Hepatocyte (in vitro differentiated cells): Measurements from ENCODE around the gene MOK.
"Not testable (repeated sequence)": the region's sequence is repeated elsewhere in the genome, so short reads cannot be mapped to it uniquely, and the experiment has no call there.

Experiments
- CTCF ChIP-seq: fragments of 200-600 bp; sonication (generic); IDR thresholded peaks from 2 replicates; pipeline ENCODE4 v1.5.1; 2016; ENCODE audit warnings: antibody characterized with exemption, mild to moderate bottlenecking; ENCODE audit not compliant: poor library complexity
- EZH2phosphoT487 ChIP-seq: fragments of 200-600 bp; sonication (generic); IDR thresholded peaks from one replicate; pipeline ENCODE4 v1.6.1; 2018; ENCODE audit warnings: antibody characterized with exemption, mild to moderate bottlenecking, low read depth, moderate library complexity; ENCODE audit not compliant: unreplicated experiment, severe bottlenecking

GRCh38 chr14:102351593-102351992 lies 46.6 kb upstream of the MOK start:
- TF ChIP-seq EZH2phosphoT487, CTCF: not testable (repeated sequence)
